GM20000 (cell line): ENCODE results near the gene THEMIS2.
A peak's percentile ranks its signal among the peaks of the same experiment; 100 is the strongest.
"Not testable (repeated sequence)": the region's sequence is repeated elsewhere in the genome, so short reads cannot be mapped to it uniquely, and the experiment has no call there.

Experiments used
- DNase-seq: peaks from one replicate; pipeline ENCODE4 v3.0.0; 2012; ENCODE audit warnings: low spot score
- TF ChIP-seq, protein P1 (sequence below): IDR thresholded peaks from 2 replicates; pipeline ENCODE4 v1.5.1; 2012; ENCODE audit warnings: mild to moderate bottlenecking, control low read depth; ENCODE audit errors: extremely low read depth, missing control alignments

The THEMIS2 gene

DNA sequence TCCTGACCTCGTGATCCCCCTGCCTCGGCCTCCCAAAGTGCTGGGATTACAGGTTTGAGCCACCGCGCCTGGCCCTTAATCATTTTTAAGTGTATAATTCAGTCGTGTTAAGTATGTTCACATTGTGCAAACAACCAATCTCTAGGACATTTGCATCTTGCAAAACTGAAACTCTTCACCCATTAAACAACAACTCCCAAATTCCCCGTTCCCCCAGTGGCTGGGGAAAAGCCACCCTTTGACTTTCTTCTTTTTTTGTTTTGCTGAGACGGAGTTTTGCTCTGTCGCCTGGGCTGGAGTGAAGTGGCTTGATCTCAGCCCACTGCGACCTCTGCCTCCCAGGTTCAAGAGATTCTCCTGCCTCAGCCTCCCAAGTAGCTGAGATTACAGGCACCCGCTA lies 6.5 kb upstream of the THEMIS2 start:
- no peak for DNase-seq
- TF ChIP-seq, protein P1, sequence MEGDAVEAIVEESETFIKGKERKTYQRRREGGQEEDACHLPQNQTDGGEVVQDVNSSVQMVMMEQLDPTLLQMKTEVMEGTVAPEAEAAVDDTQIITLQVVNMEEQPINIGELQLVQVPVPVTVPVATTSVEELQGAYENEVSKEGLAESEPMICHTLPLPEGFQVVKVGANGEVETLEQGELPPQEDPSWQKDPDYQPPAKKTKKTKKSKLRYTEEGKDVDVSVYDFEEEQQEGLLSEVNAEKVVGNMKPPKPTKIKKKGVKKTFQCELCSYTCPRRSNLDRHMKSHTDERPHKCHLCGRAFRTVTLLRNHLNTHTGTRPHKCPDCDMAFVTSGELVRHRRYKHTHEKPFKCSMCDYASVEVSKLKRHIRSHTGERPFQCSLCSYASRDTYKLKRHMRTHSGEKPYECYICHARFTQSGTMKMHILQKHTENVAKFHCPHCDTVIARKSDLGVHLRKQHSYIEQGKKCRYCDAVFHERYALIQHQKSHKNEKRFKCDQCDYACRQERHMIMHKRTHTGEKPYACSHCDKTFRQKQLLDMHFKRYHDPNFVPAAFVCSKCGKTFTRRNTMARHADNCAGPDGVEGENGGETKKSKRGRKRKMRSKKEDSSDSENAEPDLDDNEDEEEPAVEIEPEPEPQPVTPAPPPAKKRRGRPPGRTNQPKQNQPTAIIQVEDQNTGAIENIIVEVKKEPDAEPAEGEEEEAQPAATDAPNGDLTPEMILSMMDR, result no peak

GRCh38 chr1:27868556-27868931 lies 3.8 kb upstream of the THEMIS2 start:
- no peak for DNase-seq
- TF ChIP-seq, protein P1, result no peak

DNA sequence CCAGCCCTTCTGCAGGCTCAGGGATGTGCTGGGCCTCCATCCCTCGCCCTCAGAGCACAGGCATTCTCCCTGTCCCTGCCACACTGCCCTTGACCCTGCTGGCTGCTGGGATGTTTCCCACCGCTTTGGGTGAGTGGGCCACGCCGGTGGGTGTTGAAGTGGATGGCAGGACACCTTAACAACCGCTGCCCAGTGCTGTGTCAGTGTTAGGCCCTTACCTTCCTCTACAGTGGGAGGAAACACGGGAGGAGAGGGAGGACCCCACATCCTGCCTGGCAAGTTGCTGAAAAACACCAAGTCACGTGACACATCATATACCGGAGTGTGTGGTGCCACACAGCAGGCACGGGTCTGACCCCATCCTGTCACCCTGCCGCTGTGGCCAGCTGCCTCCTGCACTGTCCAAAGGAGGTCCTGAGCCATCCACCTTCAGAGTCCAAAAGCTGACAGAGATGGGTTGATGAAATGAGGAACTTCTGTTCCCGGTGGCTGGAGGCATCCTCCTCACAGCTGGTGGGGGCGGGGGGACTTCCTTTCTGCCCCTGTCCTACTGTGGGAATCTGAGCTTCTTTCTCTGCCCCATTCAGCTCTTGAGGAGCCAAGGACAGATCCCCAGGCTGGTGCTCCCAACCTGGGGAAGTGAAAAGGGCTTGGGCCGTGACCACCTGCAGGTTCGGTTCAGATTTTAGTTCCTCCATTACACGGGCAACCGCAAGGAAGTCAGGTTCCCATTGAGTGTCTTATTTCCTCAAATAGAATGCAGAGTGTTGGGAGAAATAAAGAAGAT lies 3.2 kb upstream of the THEMIS2 start:
- TF ChIP-seq, protein P1, result no peak
- peak; percentile 53 for DNase-seq

- no peak for DNase-seq
- TF ChIP-seq, protein P1, result no peak
Observed at GRCh38 chr1:27869719-27870085, 2.6 kb upstream of the THEMIS2 start.

GRCh38 chr1:27871076-27871475 lies 1.3 kb upstream of the THEMIS2 start:
- DNase-seq, result not testable (repeated sequence)

- TF ChIP-seq, protein P1, result no peak
- DNase-seq, result peak; percentile 55
Observed at GRCh38 chr1:27872802-27873551, 633 bp downstream of the THEMIS2 start.

DNA sequence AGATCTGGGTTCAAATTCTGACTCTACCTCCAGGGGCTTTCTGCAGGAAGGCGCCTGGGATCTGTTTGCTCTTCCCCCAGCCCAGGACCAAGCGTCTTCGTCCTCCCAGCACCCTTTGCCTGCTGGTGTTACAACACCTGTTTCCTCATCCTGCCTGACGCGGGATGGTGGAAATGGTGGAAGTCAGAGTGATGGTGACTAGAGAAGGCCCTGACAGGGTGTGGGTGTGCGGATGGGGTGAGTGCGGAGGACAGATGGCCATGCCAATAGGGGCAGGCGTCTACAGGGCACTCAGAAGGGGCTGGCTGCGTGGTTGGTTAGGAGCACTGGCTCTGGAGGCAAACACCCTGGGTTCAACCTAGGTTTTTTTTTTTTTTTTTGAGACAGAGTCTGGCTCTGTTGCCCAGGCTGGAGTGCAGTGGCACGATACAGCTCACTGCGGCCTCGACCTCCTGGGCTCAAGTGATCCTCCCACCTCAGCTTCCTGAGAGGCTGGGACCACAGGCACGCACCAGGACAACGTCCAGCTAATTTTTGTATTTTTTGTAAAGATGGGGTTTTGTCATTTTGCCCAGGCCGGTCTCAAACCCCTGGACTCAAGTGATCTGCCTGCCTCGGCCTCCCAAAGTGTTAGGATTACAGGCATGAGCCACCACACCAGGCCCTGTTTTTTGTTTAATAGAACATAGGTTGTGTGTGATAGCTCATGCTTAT lies 1.5 kb downstream of the THEMIS2 start:
- TF ChIP-seq, protein P1, result no peak
- no peak for DNase-seq
